ENCODE results near the gene UCN2.

Gene UCN2

DNA sequence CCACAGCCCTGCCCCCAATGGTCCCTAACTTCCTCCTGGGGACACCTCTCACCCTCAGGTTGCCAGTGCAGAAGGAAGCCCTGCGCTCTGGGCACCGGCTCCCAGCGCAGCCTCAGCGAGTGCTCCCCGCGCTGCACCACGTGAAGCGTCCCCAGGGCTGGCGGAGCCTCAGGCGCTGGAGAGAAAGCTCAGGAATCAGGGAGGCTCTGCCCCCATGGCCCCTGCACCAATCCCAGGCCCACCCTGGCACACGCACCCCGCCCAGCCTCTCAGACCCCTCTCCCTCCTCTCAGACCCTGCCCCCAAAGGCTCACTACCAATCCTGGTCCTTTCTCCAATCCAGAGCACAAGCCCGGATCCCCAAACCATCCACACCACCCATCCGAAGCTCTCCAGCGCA, 24.6 kb upstream of the UCN2 start:
- no peak for DNase-seq

DNA sequence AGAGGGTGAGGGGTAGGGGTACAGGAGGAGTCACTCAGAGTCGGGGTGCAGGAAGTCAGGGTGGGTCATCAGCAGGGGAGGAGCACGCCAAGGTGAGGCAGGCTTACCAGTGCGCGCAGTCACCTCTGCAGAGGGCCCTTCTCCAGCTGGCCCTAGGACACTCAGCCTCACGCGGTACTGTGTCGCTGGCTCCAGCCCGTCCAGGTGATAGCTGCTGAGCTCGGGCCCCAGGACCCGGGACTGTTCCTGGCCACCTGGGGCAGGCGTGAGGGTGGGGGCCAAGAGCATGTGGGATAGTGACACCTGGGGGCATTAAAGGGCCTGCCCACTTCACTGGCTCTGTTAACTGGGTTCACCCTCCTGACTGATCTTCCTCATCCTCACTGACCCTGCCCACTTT, 24.1 kb upstream of the UCN2 start:
- no peak for DNase-seq

DNA sequence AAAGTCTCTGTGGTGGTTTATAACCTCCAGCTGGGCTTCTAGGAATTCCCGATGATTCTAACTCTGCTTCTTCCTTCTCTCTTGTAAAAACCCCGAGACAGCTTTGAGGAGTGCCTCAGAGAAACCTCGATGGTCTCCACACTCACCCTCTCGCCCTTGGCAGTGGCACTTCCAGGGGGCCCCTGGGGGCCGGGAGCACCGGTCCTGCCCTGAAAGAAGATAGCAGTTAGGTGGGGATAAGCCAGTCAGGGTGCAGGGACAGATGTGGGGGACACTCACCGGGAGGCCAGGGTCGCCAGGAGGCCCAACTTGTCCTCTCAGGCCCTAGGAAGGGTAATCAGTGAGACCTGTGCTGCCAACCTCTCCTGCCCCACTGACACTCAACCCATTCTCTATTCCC, 21.8 kb upstream of the UCN2 start:
- no peak for DNase-seq

DNA sequence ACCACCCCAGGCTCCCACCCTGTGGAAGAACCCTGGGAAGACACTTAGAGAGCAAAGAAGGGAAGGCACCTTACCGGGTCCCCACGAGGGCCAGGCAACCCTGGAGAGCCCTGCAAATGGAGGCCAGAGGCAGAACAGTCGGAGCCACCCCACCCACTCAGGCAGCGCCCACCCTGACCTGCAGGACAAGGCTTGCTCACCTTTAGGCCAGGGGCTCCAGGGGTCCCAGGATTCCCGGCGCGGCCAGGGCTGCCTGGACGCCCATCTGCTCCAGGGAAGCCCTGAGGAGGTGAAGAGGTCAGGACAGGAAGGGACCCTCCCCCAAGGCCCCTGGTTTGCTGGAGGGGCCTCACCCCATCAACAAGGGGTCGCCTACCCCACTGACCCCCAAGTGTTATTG, 21.3 kb upstream of the UCN2 start:
- DNase-seq = no peak

DNA sequence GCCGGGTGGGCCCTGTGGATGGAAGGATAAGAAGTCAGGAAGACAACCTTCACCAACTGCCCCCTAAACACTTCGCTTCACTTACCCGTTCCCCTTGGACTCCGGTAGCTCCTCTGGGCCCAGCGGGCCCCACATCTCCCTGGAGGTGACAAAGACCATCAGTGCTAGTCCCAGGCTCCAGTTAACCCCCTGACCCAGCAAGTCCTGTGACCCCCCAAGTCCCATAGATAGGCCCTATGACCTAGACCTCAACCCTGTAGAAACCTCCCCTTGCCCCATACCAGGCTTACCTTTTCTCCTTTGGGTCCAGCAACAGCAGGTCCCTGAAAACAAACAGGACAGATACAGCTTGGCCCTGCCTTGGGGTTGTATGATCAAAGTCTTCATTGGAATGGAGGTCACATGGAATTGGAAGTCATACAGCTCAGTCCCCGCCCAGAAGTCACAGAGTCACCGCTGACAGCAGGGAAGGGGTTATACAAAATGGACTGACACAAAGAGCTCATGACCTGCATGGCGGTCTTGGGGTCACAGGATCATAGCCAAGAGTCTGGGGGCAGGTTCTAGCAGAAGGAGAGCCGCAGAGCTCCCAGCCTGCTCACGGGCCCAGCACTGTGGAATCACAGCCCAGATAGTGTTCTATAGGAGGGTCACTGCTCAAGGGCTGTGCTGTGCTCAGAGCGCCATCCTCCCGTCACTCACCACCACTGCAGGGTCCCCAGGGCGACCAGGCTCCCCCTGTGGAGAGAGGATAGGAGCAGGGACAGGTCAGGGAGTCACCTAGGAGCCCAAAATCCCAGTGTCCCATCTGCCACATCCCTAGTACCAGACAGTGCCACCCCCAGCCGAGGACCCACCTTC, 18.3 kb upstream of the UCN2 start:
- no peak for DNase-seq

DNA sequence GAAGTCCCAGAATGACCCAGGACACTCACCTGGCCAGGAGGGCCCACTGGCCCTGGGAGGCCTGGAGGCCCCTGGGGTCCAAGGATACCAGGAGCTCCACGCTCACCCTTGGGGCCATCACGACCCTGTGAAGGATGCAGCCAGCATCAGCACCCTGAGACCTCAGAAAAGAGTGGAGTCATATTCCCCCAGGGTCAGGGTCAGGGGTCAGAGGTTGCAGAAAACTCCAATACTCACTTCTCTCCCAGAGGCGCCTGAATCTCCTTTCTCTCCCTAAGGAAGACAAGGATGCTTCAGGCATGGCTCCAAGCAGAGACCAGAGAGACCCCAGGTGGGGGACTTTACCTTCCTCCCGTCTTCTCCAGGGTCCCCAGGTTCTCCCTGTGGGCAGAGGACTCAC, 13.1 kb upstream of the UCN2 start:
- no peak for DNase-seq

DNA sequence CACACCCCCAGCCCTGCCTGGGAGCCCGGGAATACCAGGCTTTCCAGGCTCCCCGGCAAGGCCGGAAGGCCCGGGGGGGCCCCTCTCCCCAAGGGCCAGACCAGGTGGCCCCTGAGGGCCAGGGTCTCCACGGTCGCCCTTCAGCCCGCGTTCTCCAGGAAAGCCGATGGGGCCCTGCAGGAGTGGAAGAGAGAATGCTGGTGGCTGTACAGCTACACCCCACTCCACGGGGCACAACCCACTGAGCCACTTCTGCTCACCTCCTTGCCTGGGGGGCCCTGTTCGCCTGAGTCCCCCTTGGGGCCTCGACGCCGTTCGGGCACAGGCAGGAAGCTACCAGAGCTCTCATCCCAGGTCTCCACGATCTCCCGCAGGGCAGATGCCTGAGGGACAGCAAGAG, 11.8 kb upstream of the UCN2 start:
- no peak for DNase-seq

DNA sequence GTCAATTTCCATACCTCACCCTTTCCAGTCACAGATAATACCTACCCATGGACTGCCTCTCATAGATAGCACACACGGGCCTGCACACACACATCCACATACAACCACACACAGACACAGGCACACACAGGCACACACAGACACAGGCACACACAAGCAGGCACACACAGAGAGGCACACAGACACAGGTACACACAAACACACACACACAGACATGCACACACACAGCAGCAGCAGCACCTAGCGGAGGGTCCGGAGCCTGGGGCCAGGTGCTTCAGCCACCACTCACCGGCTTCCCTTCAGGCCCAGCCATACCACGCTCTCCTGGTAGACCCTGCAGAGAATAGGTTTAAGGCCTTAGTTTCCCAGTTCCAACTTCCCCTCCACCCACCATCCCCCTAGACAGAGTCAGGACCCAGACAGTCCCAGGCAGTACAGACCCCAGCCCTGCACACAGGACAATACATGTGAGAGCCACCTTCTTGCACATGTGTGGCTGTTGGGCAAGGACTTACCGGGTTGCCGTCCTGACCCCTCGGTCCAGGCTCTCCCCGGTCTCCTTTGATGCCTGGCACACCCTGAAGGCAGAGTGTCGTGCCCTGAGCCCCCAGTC, 10.5 kb upstream of the UCN2 start:
- no peak for DNase-seq

DNA sequence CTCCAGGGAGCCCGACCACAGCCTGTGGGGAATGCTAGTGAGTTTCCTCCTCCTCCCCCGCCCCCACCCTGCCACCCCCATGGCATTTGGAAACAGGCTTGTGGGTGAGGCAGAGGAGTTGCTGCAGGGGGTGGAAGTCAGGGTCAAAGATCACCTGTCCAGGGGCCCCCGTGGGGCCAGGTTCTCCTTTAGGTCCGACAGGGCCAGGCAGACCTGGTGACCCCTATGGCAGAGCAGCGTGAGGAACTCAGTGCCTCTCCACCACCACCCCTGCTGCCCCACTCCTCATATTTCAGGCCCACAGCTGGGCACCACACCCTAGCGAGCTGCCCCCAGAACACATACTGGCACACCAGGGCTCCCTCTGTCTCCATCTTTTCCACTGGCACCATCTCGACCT, 8.9 kb upstream of the UCN2 start:
- no peak for DNase-seq

DNA sequence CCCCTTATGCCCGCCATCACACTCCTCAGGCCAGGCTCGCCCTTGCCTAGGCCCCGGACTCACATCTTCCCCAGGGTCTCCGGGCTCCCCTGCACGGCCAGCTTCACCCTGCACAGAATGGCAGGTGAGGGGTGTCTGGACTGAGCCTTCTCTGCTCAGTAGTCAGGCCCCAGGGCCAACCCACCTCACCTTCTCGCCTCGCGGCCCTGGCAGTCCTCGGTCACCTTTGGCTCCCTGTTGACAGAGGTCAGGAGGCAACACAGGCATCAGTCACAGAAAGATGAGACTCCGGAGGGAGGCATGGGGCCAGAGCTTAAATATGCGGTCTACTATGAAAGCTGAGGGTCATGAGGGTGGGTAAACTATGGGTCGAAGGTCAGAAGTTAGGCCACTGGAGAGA, 8.4 kb upstream of the UCN2 start:
- DNase-seq = no peak

DNA sequence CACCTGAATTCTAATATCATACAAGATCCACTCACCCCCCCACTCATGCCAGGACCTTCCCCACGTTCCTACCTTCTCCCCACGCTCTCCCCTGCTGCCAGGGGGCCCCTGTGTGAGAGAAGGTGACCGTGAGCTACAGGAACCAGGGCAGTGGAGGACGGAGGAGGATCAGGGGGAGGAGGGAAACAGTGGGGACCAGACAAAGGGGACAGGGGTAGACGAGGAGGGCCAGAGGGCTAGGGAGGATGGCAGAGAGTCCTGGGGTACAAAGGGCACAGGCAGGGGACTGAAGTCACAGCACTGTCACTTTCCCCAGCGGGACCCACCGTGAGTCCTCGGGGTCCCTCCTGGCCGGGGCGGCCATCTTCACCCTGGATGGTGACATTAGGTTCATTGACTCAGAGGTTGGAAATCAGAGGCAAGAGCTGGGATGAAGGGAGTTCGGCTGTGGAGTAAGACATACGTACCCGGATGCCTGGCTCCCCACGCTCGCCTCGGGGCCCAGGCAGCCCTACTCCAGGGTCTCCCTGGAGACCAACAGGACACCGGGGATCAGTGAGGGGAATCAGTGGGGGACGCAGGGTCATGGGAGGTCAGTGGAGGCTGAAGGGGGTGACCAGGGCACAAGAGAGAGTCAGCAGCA, 6.3 kb upstream of the UCN2 start:
- DNase-seq = no peak

DNA sequence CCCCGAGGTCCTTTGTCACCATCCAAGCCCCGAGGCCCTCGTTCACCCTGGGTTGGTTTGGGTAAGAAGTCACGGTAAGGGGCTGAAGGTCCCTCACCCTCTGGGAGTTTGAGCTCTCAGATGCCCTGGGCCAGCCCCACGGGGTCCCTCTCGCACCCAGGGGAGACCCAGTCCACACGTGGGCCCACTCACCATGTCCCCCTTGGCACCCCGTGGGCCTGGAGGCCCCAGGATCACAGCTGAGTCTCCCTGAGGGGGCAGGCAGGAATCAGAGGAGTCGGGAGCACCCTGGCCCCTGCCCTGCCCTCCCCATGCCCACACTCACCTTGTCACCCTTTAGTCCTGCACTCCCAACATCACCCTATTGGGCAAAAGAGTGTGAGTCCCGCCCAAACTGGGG, 5.8 kb upstream of the UCN2 start:
- DNase-seq = no peak

DNA sequence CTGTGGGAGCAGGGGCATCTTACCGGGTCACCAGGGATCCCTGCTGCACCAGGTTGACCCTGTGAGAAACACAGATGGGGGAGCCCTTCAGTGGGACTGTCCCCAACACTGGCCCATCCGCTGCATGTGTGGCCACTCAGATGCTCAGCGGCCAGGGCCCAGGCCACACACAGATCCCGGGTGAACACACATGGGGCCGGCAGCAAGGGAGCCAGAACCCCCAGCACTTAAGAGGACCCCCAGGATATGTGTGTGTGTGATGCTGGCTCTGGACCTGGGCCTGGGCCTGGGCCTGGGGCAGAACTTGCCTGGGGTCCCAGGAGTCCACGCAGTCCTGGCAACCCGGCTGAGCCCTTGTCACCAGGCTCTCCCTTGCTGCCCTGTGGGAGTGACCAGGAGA, 4.9 kb upstream of the UCN2 start:
- no peak for DNase-seq

DNA sequence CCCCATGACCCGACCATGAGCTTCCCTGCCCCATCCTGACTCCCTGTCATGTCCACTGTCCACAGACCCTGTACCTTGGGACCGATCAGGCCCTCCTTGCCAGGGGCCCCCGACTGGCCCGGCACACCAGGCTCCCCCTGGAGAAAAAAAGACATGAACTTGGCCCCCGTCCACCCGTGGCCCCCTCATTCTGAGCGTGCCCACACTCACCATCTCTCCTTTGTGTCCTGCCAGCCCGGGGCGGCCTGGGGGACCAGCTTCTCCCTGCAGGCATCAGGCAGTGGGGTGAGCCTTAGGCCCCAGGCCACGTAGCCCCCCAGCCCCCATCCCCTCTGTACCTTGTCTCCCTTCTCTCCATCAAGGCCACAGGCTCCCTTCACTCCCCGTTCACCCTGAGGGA, 3.9 kb upstream of the UCN2 start:
- no peak for DNase-seq

DNA sequence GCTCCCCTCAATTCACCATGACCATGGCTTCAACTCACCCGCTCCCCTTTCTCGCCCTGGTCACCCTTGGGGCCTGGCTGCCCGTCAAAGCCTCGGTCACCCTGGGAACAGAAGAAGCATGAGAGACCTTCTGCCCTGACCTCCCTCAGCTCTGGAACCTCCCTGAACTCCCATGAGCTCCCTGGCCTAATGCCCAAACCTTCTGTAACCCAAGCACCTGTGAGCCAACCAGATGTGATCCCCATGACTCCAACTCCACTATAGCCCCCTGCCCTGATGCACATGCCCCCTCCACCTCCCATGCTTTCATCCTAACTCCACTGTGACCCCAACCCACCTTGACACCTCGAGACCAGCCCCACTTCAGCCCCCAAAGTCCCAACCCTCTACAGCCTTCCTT, 3.5 kb upstream of the UCN2 start:
- DNase-seq = no peak

DNA sequence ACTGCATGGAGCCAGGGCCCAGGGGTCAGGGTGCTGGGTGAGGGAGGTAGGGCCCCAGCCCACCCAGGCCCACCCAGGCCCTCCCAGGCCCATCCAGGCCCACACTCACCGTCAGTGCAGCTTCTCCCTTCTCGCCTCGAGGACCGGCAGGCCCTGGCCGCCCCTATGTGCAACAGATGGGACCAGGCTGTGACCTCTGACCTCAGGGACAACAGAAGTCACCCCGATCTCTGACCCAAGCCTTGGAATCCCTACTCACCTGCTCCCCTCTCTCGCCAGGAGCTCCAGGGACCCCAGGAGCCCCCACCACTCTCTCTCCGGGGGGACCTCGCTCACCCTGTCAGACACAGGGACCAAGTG, 2.8 kb upstream of the UCN2 start:
- no peak for DNase-seq

DNA sequence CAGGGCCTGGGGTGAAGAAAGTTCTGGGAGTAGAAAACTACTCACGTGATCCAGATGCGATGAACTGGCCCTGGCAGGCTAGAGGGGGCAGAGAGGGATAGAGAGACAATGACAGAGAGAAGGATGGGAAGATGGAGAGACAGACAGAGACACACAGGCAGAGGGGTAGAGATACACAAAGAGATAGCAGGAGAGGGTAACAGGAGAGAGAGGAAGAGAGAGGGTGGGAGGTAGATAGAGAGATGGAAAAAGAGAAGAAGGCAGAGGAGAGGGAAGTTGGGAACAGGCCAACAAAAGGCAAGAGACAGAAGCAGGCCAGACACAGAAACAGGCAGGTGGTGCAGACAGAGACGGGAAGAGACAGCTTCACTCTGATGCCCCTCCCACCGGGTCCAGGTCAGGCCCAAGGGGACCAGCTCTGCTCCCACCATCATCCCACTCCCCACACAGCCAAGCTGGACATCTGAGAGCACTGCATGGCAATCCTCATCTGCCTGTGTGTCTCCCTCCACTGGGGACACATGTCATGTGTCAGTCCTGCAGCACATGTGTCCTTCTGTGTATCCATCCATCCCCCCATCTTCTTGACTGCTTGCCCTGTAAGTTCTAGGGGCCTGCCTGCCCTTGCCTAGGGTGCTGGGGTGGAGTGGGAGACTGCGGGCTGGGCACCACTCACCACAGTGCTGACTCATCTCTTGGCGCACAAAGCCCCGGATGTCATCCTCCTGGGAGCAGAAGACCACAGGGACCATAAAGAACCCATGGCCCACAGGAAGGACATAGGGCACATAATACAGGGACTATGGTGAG, 2.2 kb upstream of the UCN2 start:
- DNase-seq = peak; percentile 4

DNA sequence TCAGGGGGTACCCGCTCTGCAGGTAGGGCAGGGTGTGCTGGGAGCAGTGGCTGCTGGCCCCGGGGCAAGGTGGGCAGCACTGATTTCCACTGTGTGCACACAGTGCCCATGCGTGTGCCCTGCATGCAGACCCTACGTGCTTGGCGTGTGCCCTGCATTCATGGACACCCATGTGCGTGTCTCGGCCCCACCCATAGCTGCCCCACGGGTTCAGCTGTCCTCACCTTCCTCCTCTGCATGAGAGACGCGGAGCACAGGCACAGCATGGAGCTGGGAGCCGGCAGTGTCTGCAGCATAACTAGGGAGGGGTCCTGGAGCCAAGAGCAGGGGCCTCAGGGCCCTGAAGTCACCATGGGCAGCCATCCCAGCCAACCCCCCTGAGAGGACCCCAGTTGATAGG, 1.6 kb upstream of the UCN2 start:
- no peak for DNase-seq

DNA sequence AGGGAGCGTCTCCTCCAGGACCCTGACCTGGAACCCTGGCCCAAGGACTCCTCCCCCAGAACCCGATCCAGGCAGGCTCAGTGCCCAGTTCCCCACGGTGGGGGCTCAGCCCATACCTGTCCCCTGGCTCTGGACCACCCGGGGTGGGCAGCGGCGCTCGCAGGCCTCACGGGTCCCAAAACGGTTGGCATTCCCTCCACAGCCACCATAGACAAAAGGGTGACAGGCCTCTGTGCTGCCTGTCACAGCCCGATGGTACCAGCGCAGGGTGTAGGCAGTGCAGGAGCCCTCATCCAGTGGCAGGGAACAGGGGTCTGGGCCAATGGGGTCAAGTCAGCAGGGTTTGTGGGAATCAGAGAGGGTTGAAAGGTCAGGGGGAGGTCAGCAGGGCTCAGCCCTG, 1.1 kb upstream of the UCN2 start:
- no peak for DNase-seq

DNA sequence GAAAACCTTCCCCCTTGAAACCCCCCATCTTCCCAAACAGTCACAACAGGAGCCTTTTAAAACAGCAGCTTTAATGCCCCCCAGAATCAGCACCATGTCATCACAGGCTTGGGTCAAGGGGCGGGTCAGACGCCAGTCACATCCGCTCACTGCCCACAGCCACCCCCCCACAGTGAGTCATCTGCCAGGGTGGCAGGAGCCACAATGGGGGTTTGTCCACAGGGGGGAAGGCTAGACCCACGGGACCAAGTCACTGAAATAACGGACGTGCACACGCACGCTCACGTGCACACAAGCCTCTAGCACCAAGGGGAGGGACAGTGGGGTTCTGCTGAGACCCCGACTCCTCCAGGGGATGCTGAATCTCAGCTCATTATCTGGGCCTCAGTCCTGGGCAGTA, 441 bp upstream of the UCN2 start:
- peak; percentile 11 for DNase-seq

DNA sequence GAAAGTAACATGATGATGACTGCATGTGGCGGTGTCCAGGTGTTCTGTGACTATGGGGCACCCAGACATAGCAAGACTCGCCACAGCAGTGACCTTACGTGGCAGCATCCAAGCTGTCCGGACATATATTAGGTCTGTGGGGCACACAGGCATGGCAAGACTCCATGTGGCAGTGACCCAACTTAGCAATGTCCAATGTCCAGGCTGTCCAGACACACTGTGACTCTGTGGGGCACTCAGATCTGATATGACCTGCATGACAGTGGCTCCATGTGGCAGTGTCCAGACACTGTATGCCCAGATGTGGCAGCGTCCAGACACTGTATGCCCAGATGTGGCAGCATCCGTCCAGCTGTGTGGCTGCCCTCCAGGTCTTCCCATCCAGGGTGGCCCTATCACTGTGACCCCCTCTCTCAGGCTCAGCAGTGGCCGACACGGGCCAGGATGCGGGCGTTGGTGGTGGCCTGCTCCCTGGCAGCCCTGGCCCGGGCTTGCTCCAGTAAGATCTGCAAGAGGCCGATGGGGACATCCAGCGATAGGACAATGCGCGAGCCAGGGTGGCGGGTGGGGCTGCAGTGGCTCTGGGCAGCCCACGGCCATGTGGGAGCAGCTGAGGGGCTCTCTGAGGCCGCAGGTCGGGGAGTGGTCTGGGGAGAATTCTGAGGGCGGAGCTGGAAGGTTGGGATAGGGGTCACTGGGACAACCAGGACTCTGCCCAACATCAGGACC, 1.1 kb downstream of the UCN2 start:
- no peak for DNase-seq

DNA sequence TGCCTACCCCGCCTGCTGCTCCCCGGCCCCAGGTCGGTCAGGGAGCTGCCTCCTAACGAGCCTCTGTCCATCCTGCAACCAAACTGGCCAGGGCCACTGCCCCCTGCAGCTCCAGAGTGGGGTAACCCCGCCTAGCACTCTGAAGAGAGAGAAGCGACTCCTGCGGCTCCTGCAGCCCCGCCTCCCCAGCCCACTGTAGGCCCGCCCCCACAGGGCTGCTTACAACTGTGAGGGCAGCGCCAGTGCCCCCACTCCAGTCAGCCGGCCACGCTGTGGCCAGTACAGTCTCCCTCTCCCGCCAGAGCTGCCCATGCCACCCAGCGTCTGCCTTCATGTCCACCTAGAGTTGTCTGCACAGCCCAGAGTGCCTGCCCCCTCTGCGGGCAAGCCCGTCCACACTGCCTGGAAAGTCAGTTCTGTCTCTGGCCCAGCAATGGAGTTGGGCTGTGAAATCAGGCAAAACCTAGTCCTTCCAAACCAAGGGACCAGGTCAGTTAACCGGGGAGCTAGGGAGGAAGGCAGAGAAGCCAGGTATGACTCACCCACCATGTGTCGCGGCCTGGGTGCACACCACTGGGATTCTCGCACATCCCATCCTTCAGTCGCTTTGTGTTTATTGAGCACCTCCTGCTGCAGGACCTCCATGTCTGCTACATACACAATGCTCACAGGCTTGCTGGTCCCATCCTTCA, 2.4 kb downstream of the UCN2 start:
- peak; percentile 20 for DNase-seq

All from NCI-H69 (cell line).